SK-N-SH (cell line): ENCODE results near the gene GIMAP2. TPM values are rescaled to one million over a fixed set of nuclear protein-coding genes. Genes with fewer than 3 reads are reported as not detected.

Experiments
- CTCF ChIA-PET: fragments of 300-600, 350-600 bp; formaldehyde crosslinking; extraction: SDS; loops from one replicate; lab custom pipeline; 2021; lab: Yijun Ruan, JAX
- POLR2A ChIA-PET: fragments of 350-600 bp; sonication (Branson Sonifier 250); formaldehyde crosslinking; extraction: SDS; loops from one replicate; lab custom pipeline; 2020; ENCODE audit warnings: antibody characterized with exemption, inconsistent platforms; lab: Yijun Ruan, JAX
- DNase-seq: peaks from one replicate; pipeline ENCODE4 v3.0.0; 2012
- H2AFZ ChIP-seq: fragments of 200-600 bp; sonication (generic); 2 replicates; pipeline ENCODE4 v1.8.1; 2016; ENCODE audit warnings: antibody characterized with exemption, mild to moderate bottlenecking, low read depth
- H3F3A ChIP-seq: fragments of 200-600 bp; sonication (generic); replicated peaks from 2 replicates; pipeline ENCODE3; 2016; ENCODE audit warnings: antibody characterized with exemption, mild to moderate bottlenecking; ENCODE audit not compliant: insufficient read depth
- H3K27ac ChIP-seq, 2 experiments: fragments of 200-500 bp in 1 of 2; fragments of 200-600 bp in 1 of 2; sonication (Bioruptor generic) in 1 of 2; sonication (generic), shearing (Covaris generic) in 1 of 2; 2 replicates each; pipeline versions ENCODE4 v1.5.1 to v1.6.1; 2014 to 2016; ENCODE audit warnings: low read depth in 2 of 2, inconsistent platforms in 1 of 2, low read length in 1 of 2, mild to moderate bottlenecking in 1 of 2, mixed read lengths in 1 of 2
- H3K27me3 ChIP-seq: fragments of 200-600 bp; sonication (generic), shearing (Covaris generic); 2 replicates; pipeline ENCODE4 v1.6.1; 2016; ENCODE audit warnings: mixed run types; ENCODE audit not compliant: insufficient read depth
- H3K36me3 ChIP-seq, 2 experiments: fragments of 200-500 bp in 1 of 2; fragments of 200-600 bp in 1 of 2; sonication (Bioruptor generic) in 1 of 2; sonication (generic) in 1 of 2; replicated peaks in 1 of 2; 2 replicates each; pipeline versions ENCODE3 to v1.5.1; 2014 to 2016; ENCODE audit warnings: low read length in 1 of 2, mild to moderate bottlenecking in 1 of 2; ENCODE audit not compliant: insufficient read depth in 2 of 2, control insufficient read depth in 1 of 2
- H3K4me1 ChIP-seq, 2 experiments: fragments of 200-500 bp in 1 of 2; fragments of 200-600 bp in 1 of 2; sonication (Bioruptor generic) in 1 of 2; sonication (generic), shearing (Covaris generic) in 1 of 2; 2 replicates each; pipeline versions ENCODE4 v1.5.1 to v1.6.1; 2014 to 2016; ENCODE audit warnings: low read depth in 1 of 2, low read length in 1 of 2, mixed run types in 1 of 2; ENCODE audit not compliant: insufficient read depth in 2 of 2, control insufficient read depth in 1 of 2
- H3K4me2 ChIP-seq: fragments of 200-600 bp; sonication (generic), shearing (Covaris generic); 2 replicates; pipeline ENCODE4 v1.6.1; 2017; ENCODE audit warnings: mixed run types
- H3K4me3 ChIP-seq, 2 experiments: fragments of 200-500 bp in 1 of 2; fragments of 200-600 bp in 1 of 2; sonication (Bioruptor generic) in 1 of 2; sonication (generic), shearing (Covaris generic) in 1 of 2; 2 replicates each; pipeline versions ENCODE4 v1.5.1 to v1.8.1; 2014 to 2016; ENCODE audit warnings: low read depth in 2 of 2, inconsistent platforms in 1 of 2, low read length in 1 of 2, mild to moderate bottlenecking in 1 of 2, mixed read lengths in 1 of 2, moderate library complexity in 1 of 2
- H3K79me2 ChIP-seq: fragments of 200-600 bp; sonication (generic); 2 replicates; pipeline ENCODE4 v1.8.1; 2017; ENCODE audit warnings: mild to moderate bottlenecking; ENCODE audit not compliant: insufficient read depth
- H3K9ac ChIP-seq: fragments of 200-600 bp; sonication (generic); 2 replicates; pipeline ENCODE4 v1.6.1; 2017; ENCODE audit warnings: mixed run types
- H3K9me2 ChIP-seq: fragments of 200-600 bp; sonication (generic); 2 replicates; pipeline ENCODE4 v1.6.1; 2017; ENCODE audit warnings: mixed run types
- H3K9me3 ChIP-seq: fragments of 200-600 bp; sonication (generic); 2 replicates; pipeline ENCODE4 v1.6.1; 2017; ENCODE audit warnings: mixed run types, mild to moderate bottlenecking, moderate library complexity
- H4K20me1 ChIP-seq: fragments of 200-600 bp; sonication (generic); 2 replicates; pipeline ENCODE4 v1.6.1; 2017; ENCODE audit warnings: mild to moderate bottlenecking, mixed run types; ENCODE audit not compliant: insufficient read depth
- CTCF ChIP-seq: fragments of 200-600 bp; sonication (generic); IDR thresholded peaks from 2 replicates; pipeline ENCODE4 v1.6.1; 2017; ENCODE audit warnings: antibody characterized with exemption, mild to moderate bottlenecking, moderate library complexity
- EZH2phosphoT487 ChIP-seq: fragments of 200-600 bp; sonication (generic); IDR thresholded peaks from 2 replicates; pipeline ENCODE4 v1.6.1; 2017; ENCODE audit warnings: low read depth, mixed run types, mild to moderate bottlenecking, antibody characterized with exemption, moderate library complexity, borderline replicate concordance
- GATA2 ChIP-seq: sonication (generic); formaldehyde crosslinking; IDR thresholded peaks from 2 replicates; pipeline ENCODE4 v1.5.0; 2020; ENCODE audit warnings: mild to moderate bottlenecking, missing genetic modification reagents
- JUND ChIP-seq: IDR thresholded peaks from 2 replicates; pipeline ENCODE4 v1.4.0; 2012
- REST ChIP-seq: IDR thresholded peaks from 2 replicates; pipeline ENCODE4 v1.6.1; 2012; ENCODE audit warnings: mild to moderate bottlenecking, low read depth, low read length, moderate library complexity
- TAF1 ChIP-seq: IDR thresholded peaks from 2 replicates; pipeline ENCODE4 v1.6.1; 2012; ENCODE audit warnings: low read depth, mild to moderate bottlenecking, low read length, moderate library complexity, borderline replicate concordance
- TCF12 ChIP-seq: IDR thresholded peaks from 2 replicates; pipeline ENCODE4 v1.4.0; 2012
- WGBS: methylation state at CpG from one replicate; pipeline ENCODE4 v1.1.6; 2017; ENCODE audit warnings: low lambda C conversion rate; 5-methylcytosine and 5-hydroxymethylcytosine counted together
- polyA plus RNA-seq, 3 experiments: library from polyadenylated mRNA; depleted of rRNA; stranded (reverse); fragments of >200 nt; gene quantifications; 2 replicates each; pipeline ENCODE4 v1.2.3, GENCODE V29; 2012

The GIMAP2 gene
- polyA plus RNA-seq, 1 of the 3 experiments (the other 2 are of a cell fraction), result 4.1 TPM

- TF ChIP-seq REST (no peak), CTCF (no peak), TCF12 (no peak), TAF1 (no peak), GATA2 (CRISPR knock-in tag) (no peak)
- TF ChIP-seq, all 33 proteins: peak for 0
Observed at GRCh38 chr7:150719436-150719835, 33.9 kb downstream of the GIMAP2 start (continued).

GRCh38 chr7:150719960-150720891, 34.7 kb downstream of the GIMAP2 start:
- Histone ChIP-seq H3K27ac (no peak overlapping the region), H3K4me1 (no peaks in the 10 kb centered on the region), H3K4me3 (no peak overlapping the region), H3F3A (no peaks in the 10 kb centered on the region), H3K9ac (no peak overlapping the region), H3K9me3 (no peaks in the 10 kb centered on the region), H3K9me2 (no peaks in the 10 kb centered on the region), H3K36me3 (no peaks in the 10 kb centered on the region), H3K27me3 (peaks cover 50% of the 10 kb centered on the region), H2AFZ (no peak overlapping the region), H4K20me1 (no peaks in the 10 kb centered on the region), H3K4me2 (no peak overlapping the region), H3K79me2 (no peaks in the 10 kb centered on the region)
- WGBS, result 20% methylated on average over 39 of the region's 52 CpGs
- CTCF ChIA-PET, result interaction anchor here (0.7 to 1.3 kb wide), 3 partner anchors 18 to 365 kb away, joined by 3 to 4 read pairs (median 3); no protein-coding TSS in a partner anchor
- TF ChIP-seq EZH2phosphoT487 (no peak), JUND (no peak)
- no peak for DNase-seq
- POLR2A ChIA-PET, result interaction anchor here (0.5 kb wide), 1 partner anchor 22 kb away, joined by 3 read pairs; no protein-coding TSS in a partner anchor
